ENCODE results near the gene NEK2. TPM values are rescaled to one million over a fixed set of nuclear protein-coding genes. Genes with fewer than 3 reads are reported as not detected.
"Not testable (repeated sequence)": the region's sequence is repeated elsewhere in the genome, so short reads cannot be mapped to it uniquely, and the experiment has no call there.

Gene NEK2
- total and polyA plus RNA-seq, 2 donors from 2014 or later: 0.35 TPM; not detected in 1

DNA sequence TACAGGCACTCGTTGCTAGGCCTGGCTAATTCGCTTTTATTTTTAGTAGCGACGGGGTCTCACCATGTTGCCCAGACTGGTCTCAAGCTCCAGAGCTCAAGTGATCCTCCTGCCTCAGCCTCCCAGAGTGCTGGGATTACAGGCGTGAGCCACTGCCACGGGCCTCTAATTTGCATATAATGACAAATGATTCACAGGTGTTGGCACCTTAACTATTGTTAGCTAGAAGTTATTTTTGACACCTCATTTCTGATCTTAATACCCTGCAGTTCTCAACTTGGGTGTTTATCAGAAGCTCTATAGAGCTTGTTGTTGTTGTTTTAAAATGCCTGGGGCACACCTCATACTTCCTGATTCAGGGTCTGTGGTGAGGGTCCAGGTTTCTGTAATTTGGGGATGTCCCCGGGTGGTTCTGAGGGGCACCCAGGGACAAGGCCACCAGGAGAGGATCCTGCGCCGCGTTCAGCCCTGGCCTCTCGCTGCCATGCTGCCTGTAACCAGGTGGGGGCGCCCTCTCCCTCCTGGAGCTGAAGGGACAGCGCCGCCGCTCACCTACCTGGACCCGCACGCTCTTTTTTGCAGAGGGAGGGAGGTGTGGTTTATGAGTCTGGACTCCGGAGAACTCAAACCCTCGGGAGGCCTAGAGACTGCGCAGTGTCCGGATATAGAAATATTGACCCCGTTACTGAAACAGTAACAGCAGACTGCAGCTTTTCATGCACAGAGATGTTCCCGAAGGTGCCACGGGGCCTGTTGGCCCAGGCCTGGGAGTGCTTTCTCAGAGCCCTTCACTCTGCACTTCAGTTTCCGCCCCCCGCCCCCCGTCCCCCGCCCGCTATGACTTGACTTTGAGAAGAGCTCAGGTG is 23.0 kb upstream of the NEK2 start:
- Histone ChIP-seq H3K9me3 (ENCODE audit: control insufficient read depth in 2 of 3, insufficient read depth in 1 of 3, low read length in 3 of 3) (no peaks in the 10 kb centered on the region), H3K36me3 (ENCODE audit: control insufficient read depth in 2 of 3, insufficient read depth in 3 of 3, low read length in 3 of 3) (no peaks in the 10 kb centered on the region), H3K27me3 (ENCODE audit: control insufficient read depth, insufficient read depth, low read length) (no peaks in the 10 kb centered on the region), H3K4me3 (ENCODE audit: low read length in 3 of 3) (peak overlapping the region in 2 of 3 donors; percentile 25 to 28), H3K9ac (ENCODE audit: low read length in 3 of 3) (peak overlapping the region in 1 of 3 donors; percentile 26), H3K4me1 (ENCODE audit: control insufficient read depth in 2 of 3, insufficient read depth in 2 of 3, low read depth in 1 of 3, low read length in 3 of 3) (peaks cover 0 to 4% (median 2%) of the 10 kb centered on the region in 3 donors), H3K27ac (ENCODE audit: low read depth in 2 of 2, low read length in 2 of 2) (no peak overlapping the region)
- DNase-seq (peak; percentile 78 to 87 (median 84)), FAIRE-seq (no peak)
- TF ChIP-seq CTCF (IDR thresholded peaks at IDR 0.05; ENCODE audit: borderline replicate concordance, extremely low read depth, insufficient read depth): peak; percentile 95
- intact Hi-C loops (cut with DNase I): no loop called here

DNA sequence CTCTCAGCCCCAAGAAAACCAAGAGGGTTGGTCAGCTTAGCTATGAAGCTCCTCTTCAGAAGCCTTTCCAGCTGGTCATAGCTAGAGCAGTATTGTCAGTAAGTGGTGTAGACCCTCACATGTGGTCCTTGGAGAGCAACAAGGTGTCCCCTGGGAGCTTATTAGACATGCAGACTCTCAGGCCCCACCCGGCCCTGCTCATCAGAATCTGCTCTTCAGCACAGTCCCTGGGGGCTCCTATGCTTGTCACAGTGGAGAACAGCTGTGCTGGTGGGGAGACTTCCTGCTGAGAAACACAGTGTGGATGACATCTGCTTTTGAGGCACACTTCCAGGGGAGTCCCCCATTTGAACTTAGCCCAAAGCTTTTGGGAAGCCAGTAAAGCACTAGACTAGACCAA is 21.9 kb upstream of the NEK2 start:
- no peak for FAIRE-seq
- peak in 1 of 5 donors; percentile 31 for DNase-seq
- TF ChIP-seq CTCF (IDR thresholded peaks at IDR 0.05; ENCODE audit: borderline replicate concordance, extremely low read depth, insufficient read depth): no peak
- Histone ChIP-seq H3K36me3 (ENCODE audit: control insufficient read depth in 2 of 3, insufficient read depth in 3 of 3, low read length in 3 of 3) (no peaks in the 10 kb centered on the region), H3K4me1 (ENCODE audit: control insufficient read depth in 2 of 3, insufficient read depth in 2 of 3, low read depth in 1 of 3, low read length in 3 of 3) (peaks cover 0 to 4% (median 2%) of the 10 kb centered on the region in 3 donors), H3K9ac (ENCODE audit: low read length in 3 of 3) (no peak overlapping the region), H3K9me3 (ENCODE audit: control insufficient read depth in 2 of 3, insufficient read depth in 1 of 3, low read length in 3 of 3) (no peaks in the 10 kb centered on the region), H3K4me3 (ENCODE audit: low read length in 3 of 3) (no peak overlapping the region), H3K27ac (ENCODE audit: low read depth in 2 of 2, low read length in 2 of 2) (no peak overlapping the region), H3K27me3 (ENCODE audit: control insufficient read depth, insufficient read depth, low read length) (no peaks in the 10 kb centered on the region)
- intact Hi-C loops (cut with DNase I): no loop called here

DNA sequence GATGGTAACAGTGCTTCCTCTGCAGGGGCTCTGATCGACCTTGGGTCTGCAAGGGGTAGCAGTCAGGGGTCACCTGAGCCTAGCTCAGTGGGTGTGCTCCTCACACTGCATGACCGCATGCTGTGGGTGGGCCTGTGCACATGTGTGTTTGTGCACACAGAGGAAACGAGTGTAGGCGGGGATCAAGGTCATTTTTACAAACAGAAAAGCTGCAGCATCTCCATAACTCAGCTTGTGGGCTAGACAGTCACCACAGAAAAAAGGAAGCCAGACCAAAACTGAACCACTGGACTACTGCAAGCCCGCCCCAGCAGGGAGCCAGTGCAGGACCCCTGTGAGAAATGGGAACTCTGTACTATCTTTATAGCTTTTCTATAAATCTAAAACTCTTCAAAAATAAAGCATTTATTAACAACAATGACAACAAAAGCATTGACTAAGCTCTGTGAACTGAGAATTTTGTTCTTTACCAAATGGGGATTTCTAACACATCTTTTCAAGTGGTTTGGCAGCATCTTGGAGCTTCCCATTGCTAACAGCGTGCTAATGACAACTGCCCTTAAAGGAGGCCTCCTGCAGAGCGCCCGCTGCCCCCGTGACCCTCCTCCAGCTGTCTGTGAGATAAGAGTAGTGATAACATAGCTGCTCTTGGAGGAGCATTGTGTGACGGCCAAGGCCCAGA is 19.9 kb upstream of the NEK2 start:
- no peak for FAIRE-seq
- H3K9ac ChIP-seq (ENCODE audit: low read length in 3 of 3): no peak overlapping the region
- no peak overlapping the region for H3K27ac ChIP-seq (ENCODE audit: low read depth in 2 of 2, low read length in 2 of 2)
- no peak for TF ChIP-seq CTCF (IDR thresholded peaks at IDR 0.05; ENCODE audit: borderline replicate concordance, extremely low read depth, insufficient read depth)
- H3K4me3 ChIP-seq (ENCODE audit: low read length in 3 of 3): no peak overlapping the region
- H3K4me1 ChIP-seq (ENCODE audit: control insufficient read depth in 2 of 3, insufficient read depth in 2 of 3, low read depth in 1 of 3, low read length in 3 of 3): peaks cover 0 to 4% (median 2%) of the 10 kb centered on the region in 3 donors
- no peaks in the 10 kb centered on the region for H3K27me3 ChIP-seq (ENCODE audit: control insufficient read depth, insufficient read depth, low read length)
- no peaks in the 10 kb centered on the region for H3K9me3 ChIP-seq (ENCODE audit: control insufficient read depth in 2 of 3, insufficient read depth in 1 of 3, low read length in 3 of 3)
- DNase-seq: no peak
- no peaks in the 10 kb centered on the region for H3K36me3 ChIP-seq (ENCODE audit: control insufficient read depth in 2 of 3, insufficient read depth in 3 of 3, low read length in 3 of 3)
- intact Hi-C loops (cut with DNase I): no loop called here

DNA sequence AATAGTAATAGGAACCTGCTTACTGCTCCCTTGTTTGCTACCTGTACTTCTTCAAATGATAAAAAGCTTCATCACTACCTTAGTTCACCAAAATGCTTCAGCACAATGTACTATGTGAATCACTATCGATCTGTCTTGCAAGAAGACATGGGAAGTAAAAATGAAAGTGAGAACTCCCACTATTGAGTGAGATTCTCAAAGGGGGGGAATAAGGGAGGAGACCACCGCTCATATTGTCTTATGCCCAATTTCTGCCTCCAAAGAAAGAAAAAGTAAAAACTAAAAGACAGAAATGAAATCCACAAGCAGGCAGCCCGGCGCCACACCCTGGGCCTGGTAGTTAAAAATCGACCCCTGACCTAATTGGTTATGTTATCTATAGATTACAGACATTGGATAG is 18.5 kb upstream of the NEK2 start:
- H3K36me3 ChIP-seq (ENCODE audit: control insufficient read depth in 2 of 3, insufficient read depth in 3 of 3, low read length in 3 of 3); FAIRE-seq; H3K9ac ChIP-seq (ENCODE audit: low read length in 3 of 3); intact Hi-C loops (cut with DNase I); DNase-seq; H3K27me3 ChIP-seq (ENCODE audit: control insufficient read depth, insufficient read depth, low read length); H3K4me1 ChIP-seq (ENCODE audit: control insufficient read depth in 2 of 3, insufficient read depth in 2 of 3, low read depth in 1 of 3, low read length in 3 of 3); H3K27ac ChIP-seq (ENCODE audit: low read depth in 2 of 2, low read length in 2 of 2); H3K9me3 ChIP-seq (ENCODE audit: control insufficient read depth in 2 of 3, insufficient read depth in 1 of 3, low read length in 3 of 3); H3K4me3 ChIP-seq (ENCODE audit: low read length in 3 of 3): not testable (repeated sequence)
